Neural cell (in vitro differentiated cells): ENCODE results near the gene CCDC50.

Experiments
- EP300 ChIP-seq: fragments of 450-650 bp; conservative IDR thresholded peaks from 2 replicates; pipeline ENCODE4 v1.6.1; 2014; ENCODE audit warnings: antibody characterized with exemption, mild to moderate bottlenecking, moderate library complexity; ENCODE audit not compliant: poor library complexity, severe bottlenecking
- EZH2 ChIP-seq: fragments of 200-600, 300-800 bp; shearing (Covaris generic), sonication (generic); IDR thresholded peaks from 2 replicates; pipeline ENCODE4 v1.6.1; 2014; ENCODE audit warnings: antibody characterized with exemption, low read length, borderline replicate concordance, mild to moderate bottlenecking; ENCODE audit not compliant: insufficient read depth, poor library complexity, severe bottlenecking
- MXI1 ChIP-seq: fragments of 450-650 bp; conservative IDR thresholded peaks from 2 replicates; pipeline ENCODE4 v1.6.1; 2014; ENCODE audit warnings: antibody characterized with exemption, mild to moderate bottlenecking; ENCODE audit not compliant: poor library complexity, severe bottlenecking
- POLR2AphosphoS5 ChIP-seq: IDR thresholded peaks from 2 replicates; pipeline ENCODE4 v1.6.1; 2012
- RAD21 ChIP-seq: fragments of 450-650 bp; conservative IDR thresholded peaks from 2 replicates; pipeline ENCODE4 v1.6.1; 2014; ENCODE audit warnings: antibody characterized with exemption, mild to moderate bottlenecking, moderate library complexity
- SMC3 ChIP-seq: fragments of 450-650 bp; conservative IDR thresholded peaks from 2 replicates; pipeline ENCODE4 v1.6.1; 2014; ENCODE audit warnings: antibody characterized with exemption, mild to moderate bottlenecking, moderate library complexity; ENCODE audit not compliant: poor library complexity
- TAF1 ChIP-seq: IDR thresholded peaks from 2 replicates; pipeline ENCODE4 v1.6.1; 2012; ENCODE audit warnings: low read depth
- TF ChIP-seq, protein P1 (sequence below): fragments of 450-650 bp; IDR thresholded peaks from 2 replicates; pipeline ENCODE4 v1.5.1; 2014; ENCODE audit warnings: antibody characterized with exemption, mild to moderate bottlenecking, moderate library complexity; ENCODE audit not compliant: poor library complexity, severe bottlenecking
- TF ChIP-seq, protein P2 (sequence below): IDR thresholded peaks from 2 replicates; pipeline ENCODE4 v1.6.1; 2012; ENCODE audit warnings: borderline replicate concordance

DNA sequence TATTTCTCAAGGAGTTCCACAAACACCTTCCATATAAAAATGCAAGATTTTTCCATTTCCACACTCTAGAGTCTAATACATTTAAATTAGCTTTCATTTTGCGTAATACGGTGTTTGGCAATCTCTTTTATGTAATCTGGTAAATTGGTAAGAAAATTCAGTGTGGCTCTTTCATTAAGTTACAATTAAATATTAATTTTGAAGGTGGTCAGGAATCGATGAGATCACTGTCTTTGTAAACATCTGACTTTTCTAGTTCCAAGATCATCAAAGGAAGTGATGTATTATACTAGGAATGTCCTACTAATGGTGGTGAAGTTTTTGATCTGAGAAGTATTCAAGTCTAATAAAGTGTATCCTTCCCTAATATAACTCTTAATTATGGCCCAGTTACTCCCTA lies 2.2 kb downstream of the CCDC50 start:
- TF ChIP-seq, protein P1, sequence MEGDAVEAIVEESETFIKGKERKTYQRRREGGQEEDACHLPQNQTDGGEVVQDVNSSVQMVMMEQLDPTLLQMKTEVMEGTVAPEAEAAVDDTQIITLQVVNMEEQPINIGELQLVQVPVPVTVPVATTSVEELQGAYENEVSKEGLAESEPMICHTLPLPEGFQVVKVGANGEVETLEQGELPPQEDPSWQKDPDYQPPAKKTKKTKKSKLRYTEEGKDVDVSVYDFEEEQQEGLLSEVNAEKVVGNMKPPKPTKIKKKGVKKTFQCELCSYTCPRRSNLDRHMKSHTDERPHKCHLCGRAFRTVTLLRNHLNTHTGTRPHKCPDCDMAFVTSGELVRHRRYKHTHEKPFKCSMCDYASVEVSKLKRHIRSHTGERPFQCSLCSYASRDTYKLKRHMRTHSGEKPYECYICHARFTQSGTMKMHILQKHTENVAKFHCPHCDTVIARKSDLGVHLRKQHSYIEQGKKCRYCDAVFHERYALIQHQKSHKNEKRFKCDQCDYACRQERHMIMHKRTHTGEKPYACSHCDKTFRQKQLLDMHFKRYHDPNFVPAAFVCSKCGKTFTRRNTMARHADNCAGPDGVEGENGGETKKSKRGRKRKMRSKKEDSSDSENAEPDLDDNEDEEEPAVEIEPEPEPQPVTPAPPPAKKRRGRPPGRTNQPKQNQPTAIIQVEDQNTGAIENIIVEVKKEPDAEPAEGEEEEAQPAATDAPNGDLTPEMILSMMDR, result no peak
- TF ChIP-seq EP300 (no peak), SMC3 (no peak), TAF1 (no peak), RAD21 (no peak), POLR2AphosphoS5 (no peak), MXI1 (no peak), EZH2 (no peak)
- TF ChIP-seq, protein P2, sequence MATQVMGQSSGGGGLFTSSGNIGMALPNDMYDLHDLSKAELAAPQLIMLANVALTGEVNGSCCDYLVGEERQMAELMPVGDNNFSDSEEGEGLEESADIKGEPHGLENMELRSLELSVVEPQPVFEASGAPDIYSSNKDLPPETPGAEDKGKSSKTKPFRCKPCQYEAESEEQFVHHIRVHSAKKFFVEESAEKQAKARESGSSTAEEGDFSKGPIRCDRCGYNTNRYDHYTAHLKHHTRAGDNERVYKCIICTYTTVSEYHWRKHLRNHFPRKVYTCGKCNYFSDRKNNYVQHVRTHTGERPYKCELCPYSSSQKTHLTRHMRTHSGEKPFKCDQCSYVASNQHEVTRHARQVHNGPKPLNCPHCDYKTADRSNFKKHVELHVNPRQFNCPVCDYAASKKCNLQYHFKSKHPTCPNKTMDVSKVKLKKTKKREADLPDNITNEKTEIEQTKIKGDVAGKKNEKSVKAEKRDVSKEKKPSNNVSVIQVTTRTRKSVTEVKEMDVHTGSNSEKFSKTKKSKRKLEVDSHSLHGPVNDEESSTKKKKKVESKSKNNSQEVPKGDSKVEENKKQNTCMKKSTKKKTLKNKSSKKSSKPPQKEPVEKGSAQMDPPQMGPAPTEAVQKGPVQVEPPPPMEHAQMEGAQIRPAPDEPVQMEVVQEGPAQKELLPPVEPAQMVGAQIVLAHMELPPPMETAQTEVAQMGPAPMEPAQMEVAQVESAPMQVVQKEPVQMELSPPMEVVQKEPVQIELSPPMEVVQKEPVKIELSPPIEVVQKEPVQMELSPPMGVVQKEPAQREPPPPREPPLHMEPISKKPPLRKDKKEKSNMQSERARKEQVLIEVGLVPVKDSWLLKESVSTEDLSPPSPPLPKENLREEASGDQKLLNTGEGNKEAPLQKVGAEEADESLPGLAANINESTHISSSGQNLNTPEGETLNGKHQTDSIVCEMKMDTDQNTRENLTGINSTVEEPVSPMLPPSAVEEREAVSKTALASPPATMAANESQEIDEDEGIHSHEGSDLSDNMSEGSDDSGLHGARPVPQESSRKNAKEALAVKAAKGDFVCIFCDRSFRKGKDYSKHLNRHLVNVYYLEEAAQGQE, result no peak
